ENCODE results near the gene RAPGEF5.

DNA sequence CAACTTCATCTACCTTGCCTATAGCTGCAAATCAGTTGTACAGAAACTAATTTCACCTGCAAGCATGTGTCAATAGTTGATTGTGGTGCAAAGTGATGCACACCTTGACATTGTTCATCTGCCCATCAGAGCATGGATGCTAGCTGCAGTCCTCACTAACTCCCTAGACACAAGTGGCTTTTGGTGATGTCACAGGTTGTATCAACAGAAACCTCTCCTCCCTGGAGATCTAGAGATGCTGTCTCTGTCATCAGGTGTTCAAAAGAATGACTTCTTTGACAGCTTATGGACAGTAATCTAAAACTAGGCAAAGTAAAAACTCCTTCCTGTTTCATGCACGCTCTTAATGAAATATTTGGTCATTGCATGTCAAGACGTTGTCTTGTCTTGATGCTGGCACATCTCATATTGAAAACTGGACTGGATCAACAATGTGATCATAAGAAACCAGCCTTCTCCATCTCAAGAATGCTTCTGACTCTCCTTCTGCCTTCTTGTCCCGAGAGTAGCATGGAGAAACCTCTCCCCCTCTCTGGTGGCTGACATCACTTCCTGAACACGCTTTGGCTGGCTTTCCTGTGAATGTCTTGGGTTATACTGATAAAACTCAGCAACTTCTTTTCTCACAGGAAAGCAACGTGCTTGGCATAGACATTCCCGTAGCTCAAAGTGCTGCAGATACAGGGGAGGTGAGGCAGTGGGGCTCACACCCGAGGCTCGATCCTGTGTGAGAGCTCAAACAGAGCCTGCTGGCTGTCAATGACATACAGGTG lies 235.1 kb downstream of the RAPGEF5 start:
- TF ChIP-seq POLR2AphosphoS5 (IDR thresholded peaks at IDR 0.05): no peak
- TF ChIP-seq, protein P1, sequence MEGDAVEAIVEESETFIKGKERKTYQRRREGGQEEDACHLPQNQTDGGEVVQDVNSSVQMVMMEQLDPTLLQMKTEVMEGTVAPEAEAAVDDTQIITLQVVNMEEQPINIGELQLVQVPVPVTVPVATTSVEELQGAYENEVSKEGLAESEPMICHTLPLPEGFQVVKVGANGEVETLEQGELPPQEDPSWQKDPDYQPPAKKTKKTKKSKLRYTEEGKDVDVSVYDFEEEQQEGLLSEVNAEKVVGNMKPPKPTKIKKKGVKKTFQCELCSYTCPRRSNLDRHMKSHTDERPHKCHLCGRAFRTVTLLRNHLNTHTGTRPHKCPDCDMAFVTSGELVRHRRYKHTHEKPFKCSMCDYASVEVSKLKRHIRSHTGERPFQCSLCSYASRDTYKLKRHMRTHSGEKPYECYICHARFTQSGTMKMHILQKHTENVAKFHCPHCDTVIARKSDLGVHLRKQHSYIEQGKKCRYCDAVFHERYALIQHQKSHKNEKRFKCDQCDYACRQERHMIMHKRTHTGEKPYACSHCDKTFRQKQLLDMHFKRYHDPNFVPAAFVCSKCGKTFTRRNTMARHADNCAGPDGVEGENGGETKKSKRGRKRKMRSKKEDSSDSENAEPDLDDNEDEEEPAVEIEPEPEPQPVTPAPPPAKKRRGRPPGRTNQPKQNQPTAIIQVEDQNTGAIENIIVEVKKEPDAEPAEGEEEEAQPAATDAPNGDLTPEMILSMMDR (IDR thresholded peaks at IDR 0.05 in 8 of 11, conservative IDR thresholded peaks at IDR 0.05 in 3 of 11): no peak
- no peak for TF ChIP-seq POLR2A (IDR thresholded peaks at IDR 0.05)
